Activated CD4-positive, alpha-beta memory T cell treated with anti-CD3 and anti-CD28 coated beads, Interleukin-2, amount 10 ng/mL, durations not matched to agents 7 days and 5 days (primary cell): Measurements from ENCODE around the gene ASPRV1. TPM values are rescaled to one million over a fixed set of nuclear protein-coding genes. Genes with fewer than 3 reads are reported as not detected.

Experiments used
- CTCF ChIA-PET: fragments of 350-600 bp; sonication (Branson Sonifier 250); formaldehyde crosslinking; loops from one replicate; lab custom pipeline; 2021; ENCODE audit warnings: antibody characterized with exemption, inconsistent platforms; lab: Charles Lee
- POLR2A ChIA-PET: fragments of 350-600 bp; sonication (Branson Sonifier 250); formaldehyde crosslinking; loops from one replicate; lab custom pipeline; 2021; ENCODE audit warnings: antibody characterized with exemption; lab: Charles Lee
- DNase-seq: peaks from one replicate; pipeline ENCODE4 v3.0.0-alpha.2; 2020
- H3K27ac Mint-ChIP-seq: one replicate; pipeline ENCODE4 v1.8.0; 2021; ENCODE audit warnings: mild to moderate bottlenecking, mixed read lengths
- H3K27me3 Mint-ChIP-seq: one replicate; pipeline ENCODE4 v1.8.0; 2021; ENCODE audit warnings: mixed read lengths
- H3K36me3 Mint-ChIP-seq: one replicate; pipeline ENCODE4 v1.8.0; 2021; ENCODE audit warnings: low read depth, mixed read lengths
- H3K4me1 Mint-ChIP-seq: one replicate; pipeline ENCODE4 v1.8.0; 2021; ENCODE audit warnings: mixed read lengths
- H3K4me3 Mint-ChIP-seq: one replicate; pipeline ENCODE4 v1.8.0; 2021; ENCODE audit warnings: mild to moderate bottlenecking, mixed read lengths
- H3K9me3 Mint-ChIP-seq: one replicate; pipeline ENCODE4 v1.8.0; 2021; ENCODE audit warnings: mixed read lengths
- total RNA-seq, 2 experiments: library from RNA; stranded (reverse); gene quantifications; one replicate each; pipeline ENCODE4 v1.2.3, GENCODE V29; 2021

Gene ASPRV1
- total RNA-seq, 2 experiments from 2014 or later = 0.98 TPM

GRCh38 chr2:69985216-69985615 is 23.8 kb upstream of the ASPRV1 start:
- Mint-ChIP-seq H3K27ac (no peak overlapping the region), H3K4me3 (no peak overlapping the region), H3K4me1 (peaks cover 8% of the 10 kb centered on the region), H3K36me3 (peaks cover 2% of the 10 kb centered on the region), H3K9me3 (no peaks in the 10 kb centered on the region), H3K27me3 (no peaks in the 10 kb centered on the region)
- CTCF ChIA-PET = no interaction called here
- POLR2A ChIA-PET = no interaction called here
- DNase-seq = no peak

GRCh38 chr2:69983392-69983966 is 22.0 kb upstream of the ASPRV1 start:
- no peaks in the 10 kb centered on the region for H3K27me3 Mint-ChIP-seq
- peaks cover 2% of the 10 kb centered on the region for H3K36me3 Mint-ChIP-seq
- no peak overlapping the region for H3K4me3 Mint-ChIP-seq
- ChIA-PET POLR2A (no interaction called here), CTCF (no interaction called here)
- no peaks in the 10 kb centered on the region for H3K9me3 Mint-ChIP-seq
- no peak for DNase-seq
- no peak overlapping the region for H3K27ac Mint-ChIP-seq
- peaks cover 2% of the 10 kb centered on the region for H3K4me1 Mint-ChIP-seq

- Mint-ChIP-seq H3K36me3 (peaks cover 2% of the 10 kb centered on the region), H3K27me3 (no peaks in the 10 kb centered on the region), H3K9me3 (no peaks in the 10 kb centered on the region), H3K4me3 (no peak overlapping the region), H3K4me1 (peaks cover 13% of the 10 kb centered on the region), H3K27ac (no peak overlapping the region)
- ChIA-PET POLR2A (interaction anchor here (1.5 kb wide), 1 partner anchor 105 kb away, joined by 3 read pairs; no protein-coding TSS in a partner anchor), CTCF (no interaction called here)
- DNase-seq = no peak
Measured at GRCh38 chr2:69979902-69980807, 18.7 kb upstream of the ASPRV1 start.

- no peaks in the 10 kb centered on the region for H3K9me3 Mint-ChIP-seq
- peaks cover 18% of the 10 kb centered on the region for H3K4me1 Mint-ChIP-seq
- CTCF ChIA-PET = no interaction called here
- no peak overlapping the region for H3K27ac Mint-ChIP-seq
- no peaks in the 10 kb centered on the region for H3K27me3 Mint-ChIP-seq
- no peak for DNase-seq
- no peaks in the 10 kb centered on the region for H3K36me3 Mint-ChIP-seq
- POLR2A ChIA-PET = no interaction called here
- H3K4me3 Mint-ChIP-seq = no peak overlapping the region
Measured at GRCh38 chr2:69977906-69978482, 16.6 kb upstream of the ASPRV1 start.

- DNase-seq = no peak
- no peaks in the 10 kb centered on the region for H3K27me3 Mint-ChIP-seq
- no peaks in the 10 kb centered on the region for H3K9me3 Mint-ChIP-seq
- H3K27ac Mint-ChIP-seq = no peak overlapping the region
- H3K36me3 Mint-ChIP-seq = no peaks in the 10 kb centered on the region
- no peak overlapping the region for H3K4me3 Mint-ChIP-seq
- ChIA-PET POLR2A (no interaction called here), CTCF (no interaction called here)
- H3K4me1 Mint-ChIP-seq = peaks cover 18% of the 10 kb centered on the region
Measured at GRCh38 chr2:69977186-69977585, 15.8 kb upstream of the ASPRV1 start.

- ChIA-PET POLR2A (interaction anchor here (0.9 kb wide), 1 partner anchor 61 kb away, joined by 3 read pairs; the partner anchor contains the start of gene MXD1), CTCF (no interaction called here)
- H3K36me3 Mint-ChIP-seq = no peaks in the 10 kb centered on the region
- H3K27ac Mint-ChIP-seq = no peak overlapping the region
- no peak for DNase-seq
- H3K4me3 Mint-ChIP-seq = no peak overlapping the region
- no peaks in the 10 kb centered on the region for H3K9me3 Mint-ChIP-seq
- peaks cover 18% of the 10 kb centered on the region for H3K4me1 Mint-ChIP-seq
- no peaks in the 10 kb centered on the region for H3K27me3 Mint-ChIP-seq
Measured at GRCh38 chr2:69975853-69976462, 14.5 kb upstream of the ASPRV1 start.

GRCh38 chr2:69975136-69975852 is 13.9 kb upstream of the ASPRV1 start:
- Mint-ChIP-seq H3K27ac (no peak overlapping the region), H3K27me3 (no peaks in the 10 kb centered on the region), H3K4me1 (peaks cover 18% of the 10 kb centered on the region), H3K36me3 (no peaks in the 10 kb centered on the region), H3K9me3 (no peaks in the 10 kb centered on the region), H3K4me3 (no peak overlapping the region)
- ChIA-PET CTCF (no interaction called here), POLR2A (interaction anchor here (0.9 kb wide), 1 partner anchor 61 kb away, joined by 3 read pairs; the partner anchor contains the start of gene MXD1)
- DNase-seq = no peak

- H3K4me3 Mint-ChIP-seq = no peak overlapping the region
- POLR2A ChIA-PET = no interaction called here
- H3K27me3 Mint-ChIP-seq = peaks cover 4% of the 10 kb centered on the region
- DNase-seq = no peak
- no peaks in the 10 kb centered on the region for H3K36me3 Mint-ChIP-seq
- H3K27ac Mint-ChIP-seq = no peak overlapping the region
- H3K4me1 Mint-ChIP-seq = peaks cover 18% of the 10 kb centered on the region
- no peaks in the 10 kb centered on the region for H3K9me3 Mint-ChIP-seq
- CTCF ChIA-PET = no interaction called here
Measured at GRCh38 chr2:69973335-69973735, 11.9 kb upstream of the ASPRV1 start.

- ChIA-PET POLR2A (no interaction called here), CTCF (no interaction called here)
Measured at GRCh38 chr2:69972822-69973221, 11.4 kb upstream of the ASPRV1 start.

GRCh38 chr2:69969991-69970390 is 8.6 kb upstream of the ASPRV1 start:
- POLR2A ChIA-PET = no interaction called here
- Mint-ChIP-seq H3K27ac (no peak overlapping the region), H3K4me3 (no peak overlapping the region), H3K36me3 (no peaks in the 10 kb centered on the region), H3K4me1 (peaks cover 7% of the 10 kb centered on the region), H3K27me3 (peaks cover 4% of the 10 kb centered on the region), H3K9me3 (no peaks in the 10 kb centered on the region)
- CTCF ChIA-PET = no interaction called here
- no peak for DNase-seq

More at GRCh38 chr2:69972822-69973221, 11.4 kb upstream of the ASPRV1 start:
- no peak overlapping the region for H3K4me3 Mint-ChIP-seq
- no peaks in the 10 kb centered on the region for H3K36me3 Mint-ChIP-seq
- no peak for DNase-seq
- H3K9me3 Mint-ChIP-seq = no peaks in the 10 kb centered on the region
- H3K27ac Mint-ChIP-seq = no peak overlapping the region
- H3K4me1 Mint-ChIP-seq = peaks cover 18% of the 10 kb centered on the region
- peaks cover 4% of the 10 kb centered on the region for H3K27me3 Mint-ChIP-seq

GRCh38 chr2:69969126-69969983 is 7.9 kb upstream of the ASPRV1 start:
- Mint-ChIP-seq H3K36me3 (no peaks in the 10 kb centered on the region), H3K9me3 (no peaks in the 10 kb centered on the region), H3K4me1 (peaks cover 10% of the 10 kb centered on the region), H3K27ac (no peak overlapping the region), H3K27me3 (peaks cover 4% of the 10 kb centered on the region), H3K4me3 (no peak overlapping the region)
- ChIA-PET POLR2A (no interaction called here), CTCF (no interaction called here)
- no peak for DNase-seq

- peaks cover 4% of the 10 kb centered on the region for H3K27me3 Mint-ChIP-seq
- H3K9me3 Mint-ChIP-seq = no peaks in the 10 kb centered on the region
- H3K36me3 Mint-ChIP-seq = no peaks in the 10 kb centered on the region
- H3K27ac Mint-ChIP-seq = no peak overlapping the region
- H3K4me1 Mint-ChIP-seq = peaks cover 10% of the 10 kb centered on the region
- ChIA-PET POLR2A (no interaction called here), CTCF (interaction anchor here (1.0 kb wide), 1 partner anchor 11 kb away, joined by 3 read pairs; no protein-coding TSS in a partner anchor)
- no peak for DNase-seq
- no peak overlapping the region for H3K4me3 Mint-ChIP-seq
Measured at GRCh38 chr2:69968609-69969008, 7.2 kb upstream of the ASPRV1 start.
